Subcutaneous adipose tissue (tissue), 4 donors: Measurements from ENCODE around the gene NOS1AP. TPM values are rescaled to one million over a fixed set of nuclear protein-coding genes. Genes with fewer than 3 reads are reported as not detected.

Source experiments
- CTCF ChIP-seq: fragments of 450-650 bp; IDR thresholded peaks from one replicate; pipeline ENCODE4 v1.5.1; 2016; ENCODE audit warnings: low read depth, mild to moderate bottlenecking, control low read depth, antibody characterized with exemption, moderate library complexity
- total RNA-seq, 4 donors: library from RNA; depleted of rRNA; stranded (reverse); fragments of >200 nt; gene quantifications; one replicate each; pipeline ENCODE4 v1.1.0, GENCODE V29; 2016

The NOS1AP gene
- total RNA-seq, 4 donors from 2014 or later: 0.51 to 5.1 (median 0.96) TPM

- no peak for TF ChIP-seq CTCF
Measured at GRCh38 chr1:162367772-162368171, 298.3 kb downstream of the NOS1AP start.

DNA sequence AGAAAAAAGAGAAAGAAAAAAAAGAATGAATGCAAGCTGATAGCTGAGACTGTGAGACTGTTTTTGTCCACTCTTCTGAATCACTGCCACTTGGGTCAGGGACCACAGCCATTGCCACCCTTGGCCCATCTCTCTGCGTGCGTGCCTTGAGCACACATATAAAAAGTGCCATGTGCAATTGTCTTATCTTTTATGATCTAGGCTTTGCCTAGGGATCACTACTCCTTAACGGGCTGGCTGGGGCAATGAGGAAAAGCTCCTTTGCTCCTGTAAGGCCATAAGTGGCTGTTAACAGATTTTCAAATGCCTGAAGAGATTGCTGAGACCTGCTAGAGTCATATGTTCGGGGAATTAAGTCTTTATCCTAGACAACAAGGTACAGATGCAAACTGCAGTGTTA lies 299.0 kb downstream of the NOS1AP start:
- TF ChIP-seq CTCF: no peak

DNA sequence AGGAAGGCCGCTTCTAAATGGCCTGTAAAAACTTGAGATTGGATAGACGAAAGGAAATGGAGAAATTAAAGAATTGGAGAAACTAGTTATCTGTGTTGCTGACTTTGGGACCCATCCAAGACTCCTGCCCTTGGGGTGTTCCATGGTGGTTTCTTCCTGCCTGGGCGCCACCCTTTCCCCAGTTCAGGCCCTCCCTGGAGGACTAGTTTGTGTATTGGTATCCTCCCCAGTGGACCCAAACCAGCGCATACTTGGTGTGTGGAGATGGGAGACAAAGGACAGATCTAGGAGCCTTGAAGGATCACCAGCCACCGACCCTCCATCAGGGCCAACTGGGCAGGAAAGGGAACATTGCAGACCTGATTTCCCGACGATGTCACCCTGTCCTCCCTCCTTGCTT lies 300.1 kb downstream of the NOS1AP start:
- no peak for TF ChIP-seq CTCF

DNA sequence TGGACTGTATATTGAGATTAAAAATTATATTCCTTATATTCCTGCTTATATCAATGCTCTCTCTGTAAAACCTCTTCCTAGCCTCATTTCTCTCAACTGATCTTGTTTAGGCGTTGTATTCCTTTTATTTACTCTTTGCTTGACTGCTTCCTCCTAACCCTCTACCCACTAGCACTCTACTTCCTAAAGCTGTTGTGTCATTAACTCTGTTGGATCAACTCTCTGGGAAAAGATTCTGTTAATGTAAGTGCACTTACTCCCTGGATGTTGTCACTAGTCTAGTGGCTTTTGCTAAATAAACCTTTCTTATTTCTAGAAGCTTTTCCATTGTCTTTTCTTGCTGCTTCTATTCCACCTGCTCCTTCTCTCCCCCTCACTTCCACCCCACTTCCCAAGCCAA lies 300.7 kb downstream of the NOS1AP start:
- no peak for TF ChIP-seq CTCF

GRCh38 chr1:162370721-162371120 lies 301.2 kb downstream of the NOS1AP start:
- TF ChIP-seq CTCF: no peak

- no peak for TF ChIP-seq CTCF
Measured at GRCh38 chr1:162371611-162372010, 302.1 kb downstream of the NOS1AP start.

- no peak for TF ChIP-seq CTCF
Measured at GRCh38 chr1:162372159-162373071, 302.9 kb downstream of the NOS1AP start.
